HepG2 (cell line): ENCODE data around the gene URI1. TPM values are rescaled to one million over a fixed set of nuclear protein-coding genes. Genes with fewer than 3 reads are reported as not detected.

Experiments used
- ATAC-seq: fragments of 200-7000 bp; cut with Tn5 transposase; 3 replicates; pipeline ENCODE4 v1.9.1; 2020; ENCODE audit warnings: mild to moderate bottlenecking, moderate library complexity
- BruUV-seq: library from RNA; stranded (reverse); fragments of 400-500 nt; replicated peaks from 2 replicates; lab custom pipeline; 2021; lab: Mats Ljungman, UMichigan
- CTCF ChIA-PET: fragments of 300-600 bp; formaldehyde crosslinking; extraction: SDS; loops from one replicate; lab custom pipeline; 2021; ENCODE audit warnings: low total read pairs, inconsistent platforms, low intra/inter-chr PET ratio; lab: Yijun Ruan, JAX
- POLR2A ChIA-PET: fragments of 350-600 bp; sonication (Branson Sonifier 250); formaldehyde crosslinking; loops from one replicate; lab custom pipeline; 2020; ENCODE audit warnings: antibody characterized with exemption, inconsistent platforms; lab: Yijun Ruan, JAX
- DNase-seq: peaks from one replicate; pipeline ENCODE4 v3.0.0-alpha.2; 2015; ENCODE audit warnings: low spot score
- FAIRE-seq: peaks from 3 replicates; lab custom pipeline; 2011; peaks lifted over from hg19 to GRCh38; lab: Jason Lieb, UNC
- H2AFZ ChIP-seq: one replicate; pipeline ENCODE4 v1.6.1; 2011; ENCODE audit warnings: low read length, inconsistent platforms
- H3K27ac ChIP-seq: fragments of 300-600 bp; 3 replicates; pipeline ENCODE4 v1.8.0; 2011; ENCODE audit warnings: mixed run types, mild to moderate bottlenecking, mixed read lengths, low read length, inconsistent platforms; ENCODE audit not compliant: insufficient read depth; ENCODE audit errors: extremely low read length
- H3K27me3 ChIP-seq, 2 experiments: fragments of 200-600 bp in 1 of 2; 2 replicates in 1 of 2; 3 replicates in 1 of 2; pipeline versions ENCODE4 v1.6.0 to v1.8.0; 2011; ENCODE audit warnings: low read length in 2 of 2, mild to moderate bottlenecking in 2 of 2, moderate library complexity in 2 of 2, inconsistent platforms in 1 of 2; ENCODE audit not compliant: insufficient read depth in 2 of 2, control insufficient read depth in 1 of 2
- H3K36me3 ChIP-seq, 2 experiments: fragments of 200-600 bp in 1 of 2; replicated peaks in 1 of 2; 2 replicates in 1 of 2; 3 replicates in 1 of 2; pipeline versions ENCODE4 v1.5.1 to v1.8.0; 2011; ENCODE audit warnings: low read length in 2 of 2, inconsistent platforms in 1 of 2; ENCODE audit not compliant: insufficient read depth in 2 of 2, control insufficient read depth in 1 of 2
- H3K4me1 ChIP-seq: 2 replicates; pipeline ENCODE4 v1.5.1; 2012; ENCODE audit warnings: low read length, inconsistent platforms; ENCODE audit not compliant: insufficient read depth
- H3K4me2 ChIP-seq: 2 replicates; pipeline ENCODE4 v1.6.0; 2011; ENCODE audit warnings: low read depth, low read length, inconsistent platforms
- H3K4me3 ChIP-seq, 3 experiments: fragments of 200-600 bp in 1 of 3; sonication (generic), shearing (Covaris generic) in 1 of 3; replicated peaks in 1 of 3; 2 replicates each; pipeline ENCODE4 v1.5.1; 2011 to 2016; ENCODE audit warnings: low read length in 3 of 3, inconsistent platforms in 2 of 3, low read depth in 2 of 3, mild to moderate bottlenecking in 2 of 3, control low read depth in 1 of 3, mixed read lengths in 1 of 3; ENCODE audit not compliant: insufficient read depth in 1 of 3
- H3K79me2 ChIP-seq: one replicate; pipeline ENCODE4 v1.6.1; 2011; ENCODE audit warnings: low read length, inconsistent platforms; ENCODE audit not compliant: insufficient read depth
- H3K9ac ChIP-seq: 2 replicates; pipeline ENCODE4 v1.6.0; 2011; ENCODE audit warnings: mild to moderate bottlenecking, low read depth, low read length, inconsistent platforms; ENCODE audit not compliant: insufficient read depth
- H3K9me3 ChIP-seq: 2 replicates; pipeline ENCODE4 v1.5.1; 2012; ENCODE audit warnings: mild to moderate bottlenecking, low read length
- H4K20me1 ChIP-seq: 2 replicates; pipeline ENCODE4 v1.6.0; 2011; ENCODE audit warnings: inconsistent platforms, mild to moderate bottlenecking, low read length, moderate library complexity; ENCODE audit not compliant: insufficient read depth
- MAFF ChIP-seq: IDR thresholded peaks from 2 replicates; pipeline ENCODE4 v1.6.1; 2011; ENCODE audit warnings: low read depth, low read length, improper control_type of control experiment
- MAFK ChIP-seq, 2 experiments: IDR thresholded peaks in 1 of 2; conservative IDR thresholded peaks in 1 of 2; 2 replicates each; pipeline ENCODE4 v1.6.1; 2011; ENCODE audit warnings: improper control_type of control experiment in 2 of 2, low read length in 2 of 2
- ZNF891 ChIP-seq: sonication (generic); formaldehyde crosslinking; IDR thresholded peaks from 2 replicates; pipeline ENCODE4 v1.5.0; 2020; ENCODE audit warnings: mild to moderate bottlenecking, missing genetic modification reagents
- WGBS: methylation state at CpG from one replicate; pipeline ENCODE4 v1.1.6; 2017; ENCODE audit warnings: low lambda C conversion rate; 5-methylcytosine and 5-hydroxymethylcytosine counted together
- in situ Hi-C: cut with HindIII; loops from 2 replicates; pipeline ENCODE4 v1.10.0; 2017; ENCODE audit warnings: low pct_unique_long_range_greater_than_20kb; ENCODE audit not compliant: extremely low pct_ligation_motif_present
- intact Hi-C: fragments of 100-400 bp; cut with micrococcal nuclease; formaldehyde crosslinking; loops from one replicate; pipeline ENCODE4 v1.10.0; 2022; ENCODE audit not compliant: unreplicated experiment
- polyA plus RNA-seq, 8 experiments: library from polyadenylated mRNA; depleted of rRNA in 3 of 8; stranded (reverse) in 7 of 8; unstranded in 1 of 8; fragments of >200 nt; fragmentation: Illumina TruSeq in 4 of 8; extraction: Trizol in 4 of 8; gene quantifications; 2 replicates each; pipeline versions ENCODE4 v1.2.1 to v1.2.3, GENCODE V29; 2011 to 2016; ENCODE audit warnings: low read depth in 4 of 8, missing spikeins in 1 of 8, mixed read lengths in 1 of 8; ENCODE audit not compliant: insufficient read depth in 1 of 8
- total RNA-seq, 5 experiments: library from RNA; depleted of rRNA; stranded (reverse); fragments of >200 nt; fragmentation: Illumina TruSeq; extraction: Trizol; gene quantifications; 2 replicates each; pipeline ENCODE4 v1.2.3, GENCODE V29; 2016; ENCODE audit warnings: low read depth in 1 of 5
- TF ChIP-seq, protein P1 (sequence below): sonication (generic); formaldehyde crosslinking; IDR thresholded peaks from 2 replicates; pipeline ENCODE4 v1.4.0; 2020; ENCODE audit warnings: missing genetic modification reagents

URI1 gene
- total and polyA plus RNA-seq, 2 of the 13 experiments (the other 11 are each of a cell fraction or from before 2014, with no cell fraction given) = 43.6 to 67.9 TPM

DNA sequence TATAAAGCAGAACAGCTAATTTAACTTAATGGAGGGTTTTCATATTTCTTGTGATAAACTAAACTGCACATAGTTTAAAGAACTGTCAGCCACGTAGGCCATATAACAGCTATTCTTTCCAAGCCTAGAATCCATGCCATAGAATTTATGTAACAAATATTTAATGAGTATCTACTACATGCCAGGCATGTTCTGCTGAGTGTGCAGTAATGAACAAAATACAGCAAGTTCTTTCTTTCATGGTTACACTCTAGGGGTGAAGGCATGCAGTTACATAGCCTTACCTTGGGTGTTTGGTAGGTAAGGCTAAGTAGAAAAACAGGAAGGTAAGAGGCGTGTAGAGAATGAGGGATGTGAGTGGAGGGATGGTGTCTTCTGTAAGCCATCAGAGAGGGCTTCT is 4.6 kb downstream of the URI1 start:
- Histone ChIP-seq H3K4me2 (no peak overlapping the region; the same call in 1 of the 2 replicates), H3K4me3 (no peak overlapping the region), H3K79me2 (peaks cover 80% of the 10 kb centered on the region), H3K9ac (no peak overlapping the region), H3K9me3 (no peaks in the 10 kb centered on the region), H3K36me3 (peaks cover 0 to 1% of the 10 kb centered on the region in 2 experiments; a peak in 2 of 5 replicates), H2AFZ (no peak overlapping the region)
- WGBS = 96% methylated on average over 2 of the region's 2 CpGs
- intact Hi-C loops = no loop called here
- ChIA-PET POLR2A (no interaction called here), CTCF (no interaction called here)
- ATAC-seq (no peak), FAIRE-seq (no peak)
- in situ Hi-C loops = no loop called here
- BruUV-seq = no TSS peak
- TF ChIP-seq MAFK (conservative IDR thresholded peaks at IDR 0.05 in 1 of 2, IDR thresholded peaks at IDR 0.05 in 1 of 2; ENCODE audit: low read length in 2 of 2) (peak; percentile 95), ZNF891 (CRISPR knock-in tag) (no peak), MAFF (peak; percentile 95)
- TF ChIP-seq, all 625 proteins: peak for 2
- no peak overlapping the region for H3K27ac ChIP-seq
- H3K27me3 ChIP-seq = no peaks in the 10 kb centered on the region; a peak in 1 of 5 replicates
- peaks cover 52% of the 10 kb centered on the region for H3K4me1 ChIP-seq
- DNase-seq = no peak
- peaks cover 31% of the 10 kb centered on the region for H4K20me1 ChIP-seq

GRCh38 chr19:29947871-29948270 is 5.8 kb downstream of the URI1 start:
- intact Hi-C loops = no loop called here
- DNase-seq (no peak), ATAC-seq (no peak; the same call in 2 of the 3 replicates)
- no peak overlapping the region for H2AFZ ChIP-seq
- 83% methylated on average over 2 of the region's 2 CpGs for WGBS
- POLR2A ChIA-PET = no interaction called here
- peak overlapping the region; percentile 61 for H3K4me2 ChIP-seq
- peaks cover 0 to 1% of the 10 kb centered on the region in 2 experiments; a peak in 2 of 5 replicates for H3K36me3 ChIP-seq
- in situ Hi-C loops = no loop called here
- no TSS peak for BruUV-seq
- H3K9me3 ChIP-seq = no peaks in the 10 kb centered on the region
- no peak overlapping the region for H3K9ac ChIP-seq
- no peaks in the 10 kb centered on the region; a peak in 1 of 5 replicates for H3K27me3 ChIP-seq
- peaks cover 50% of the 10 kb centered on the region for H3K4me1 ChIP-seq
- TF ChIP-seq, protein P1, sequence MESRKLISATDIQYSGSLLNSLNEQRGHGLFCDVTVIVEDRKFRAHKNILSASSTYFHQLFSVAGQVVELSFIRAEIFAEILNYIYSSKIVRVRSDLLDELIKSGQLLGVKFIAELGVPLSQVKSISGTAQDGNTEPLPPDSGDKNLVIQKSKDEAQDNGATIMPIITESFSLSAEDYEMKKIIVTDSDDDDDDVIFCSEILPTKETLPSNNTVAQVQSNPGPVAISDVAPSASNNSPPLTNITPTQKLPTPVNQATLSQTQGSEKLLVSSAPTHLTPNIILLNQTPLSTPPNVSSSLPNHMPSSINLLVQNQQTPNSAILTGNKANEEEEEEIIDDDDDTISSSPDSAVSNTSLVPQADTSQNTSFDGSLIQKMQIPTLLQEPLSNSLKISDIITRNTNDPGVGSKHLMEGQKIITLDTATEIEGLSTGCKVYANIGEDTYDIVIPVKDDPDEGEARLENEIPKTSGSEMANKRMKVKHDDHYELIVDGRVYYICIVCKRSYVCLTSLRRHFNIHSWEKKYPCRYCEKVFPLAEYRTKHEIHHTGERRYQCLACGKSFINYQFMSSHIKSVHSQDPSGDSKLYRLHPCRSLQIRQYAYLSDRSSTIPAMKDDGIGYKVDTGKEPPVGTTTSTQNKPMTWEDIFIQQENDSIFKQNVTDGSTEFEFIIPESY (CRISPR knock-in tag) = no peak
- TF ChIP-seq MAFF = 0 out of 2 replicates have a peak, but pooled peaks have one; percentile 5
- TF ChIP-seq, all 625 proteins: peak for 1
- peaks cover 88% of the 10 kb centered on the region for H3K79me2 ChIP-seq
- FAIRE-seq = no peak
- peak overlapping the region; percentile 40 for H3K27ac ChIP-seq
- CTCF ChIA-PET = no interaction called here
- H4K20me1 ChIP-seq = peaks cover 34% of the 10 kb centered on the region
- H3K4me3 ChIP-seq = no peak overlapping the region
